Measurements from ENCODE around the gene PMCH.
"Not testable (repeated sequence)": the region's sequence is repeated elsewhere in the genome, so short reads cannot be mapped to it uniquely, and the experiment has no call there.

Gene PMCH, protein sequence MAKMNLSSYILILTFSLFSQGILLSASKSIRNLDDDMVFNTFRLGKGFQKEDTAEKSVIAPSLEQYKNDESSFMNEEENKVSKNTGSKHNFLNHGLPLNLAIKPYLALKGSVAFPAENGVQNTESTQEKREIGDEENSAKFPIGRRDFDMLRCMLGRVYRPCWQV

DNA sequence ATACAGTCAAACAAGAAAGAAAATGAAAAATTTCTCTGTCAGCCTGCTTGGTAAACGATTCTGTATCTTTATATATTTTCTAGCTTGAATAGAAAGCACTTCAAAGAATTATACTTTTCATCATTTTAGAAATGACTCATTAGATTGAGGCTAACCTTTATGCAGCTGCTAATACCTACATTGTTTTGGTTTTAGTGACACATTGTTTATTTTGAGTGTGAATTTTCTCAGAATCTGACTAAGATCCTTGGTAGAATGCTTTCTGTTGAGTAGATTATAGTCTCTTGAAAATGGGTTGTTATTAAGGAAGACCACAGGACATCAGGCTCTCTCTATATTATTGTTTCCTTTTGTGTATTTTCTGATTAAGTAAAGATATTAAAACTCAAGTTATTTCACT lies at the start of gene PMCH:
TSS of gene PMCH (minus strand) at position 45 of the 400 bp plus-strand sequence. CDS start 63 bp downstream, outside the sequence.
- no peak for DNase-seq

DNA sequence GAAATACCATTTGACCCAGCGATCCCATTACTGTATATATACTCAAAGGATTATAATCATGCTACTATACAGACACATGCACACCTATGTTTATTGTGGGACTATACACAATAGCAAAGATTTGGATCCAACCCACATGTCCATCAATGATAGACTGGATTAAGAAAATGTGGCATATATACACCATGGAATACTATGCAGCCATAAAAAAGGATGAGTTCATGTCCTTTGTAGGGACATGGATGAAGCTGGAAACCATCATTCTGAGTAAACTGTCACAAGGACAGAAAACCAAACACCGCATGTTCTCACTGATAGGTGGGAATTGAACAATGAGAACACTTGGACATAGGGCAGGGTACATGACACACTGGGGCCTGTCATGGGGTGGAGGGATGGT lies 43.2 kb upstream of the PMCH start:
- DNase-seq, result not testable (repeated sequence)

DNA sequence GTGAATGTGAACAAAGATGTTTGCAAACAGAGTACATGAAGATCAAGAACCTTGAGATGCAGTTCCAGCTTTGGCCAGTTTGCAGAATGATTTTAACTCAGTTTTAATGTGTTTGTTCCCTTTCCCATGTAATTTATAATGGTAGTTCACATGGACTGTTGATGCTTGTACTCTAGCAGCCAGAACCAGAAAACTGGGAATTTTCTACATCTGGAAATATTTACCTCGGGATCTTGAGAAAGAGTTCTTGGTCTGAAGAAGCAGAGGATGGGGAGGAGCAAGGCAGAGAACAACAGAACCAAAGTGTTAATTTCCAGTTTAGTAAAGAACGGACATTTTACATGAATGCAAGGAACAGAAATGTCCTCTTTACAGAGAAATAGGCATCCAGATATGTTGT lies 37.0 kb upstream of the PMCH start:
- DNase-seq, result no peak

DNA sequence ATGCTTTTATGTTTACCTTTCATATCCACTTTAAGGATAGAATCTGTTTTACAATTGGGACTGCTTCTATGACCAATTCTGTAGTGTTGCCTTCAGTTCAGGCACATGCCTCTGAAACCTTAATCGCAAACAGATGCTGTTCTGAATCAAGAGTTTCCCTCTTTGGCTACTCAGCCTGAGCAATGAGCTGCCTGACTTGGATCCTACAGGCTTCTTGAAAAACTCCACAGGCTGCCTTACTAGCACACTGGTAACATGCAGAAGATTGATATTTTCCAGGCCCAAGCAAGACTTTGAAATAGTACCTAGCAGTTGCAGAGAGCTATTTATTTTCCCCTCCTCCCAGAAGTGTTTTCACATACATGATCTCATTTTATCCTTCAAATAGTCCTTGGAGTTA lies 34.8 kb upstream of the PMCH start:
- DNase-seq, result no peak

DNA sequence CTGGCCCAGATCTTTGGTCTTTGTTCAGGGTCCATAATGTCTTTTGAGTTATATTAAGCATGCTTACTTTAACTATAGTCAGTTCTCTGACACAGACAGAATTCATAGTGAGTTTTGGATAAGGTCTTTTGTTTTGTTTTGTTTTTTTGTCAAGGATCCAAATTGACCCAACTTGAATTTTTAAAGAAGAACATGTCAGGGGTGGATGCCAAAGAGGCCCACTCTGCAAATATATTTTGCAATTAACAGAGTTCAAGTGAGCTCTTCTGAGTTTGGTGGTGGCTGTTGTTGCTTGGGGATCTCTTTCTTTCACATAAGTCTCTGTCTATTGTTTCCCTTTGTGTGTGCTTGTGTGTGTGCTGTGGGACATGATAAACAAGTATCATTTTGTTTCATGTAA lies 34.4 kb upstream of the PMCH start:
- DNase-seq, result no peak

DNA sequence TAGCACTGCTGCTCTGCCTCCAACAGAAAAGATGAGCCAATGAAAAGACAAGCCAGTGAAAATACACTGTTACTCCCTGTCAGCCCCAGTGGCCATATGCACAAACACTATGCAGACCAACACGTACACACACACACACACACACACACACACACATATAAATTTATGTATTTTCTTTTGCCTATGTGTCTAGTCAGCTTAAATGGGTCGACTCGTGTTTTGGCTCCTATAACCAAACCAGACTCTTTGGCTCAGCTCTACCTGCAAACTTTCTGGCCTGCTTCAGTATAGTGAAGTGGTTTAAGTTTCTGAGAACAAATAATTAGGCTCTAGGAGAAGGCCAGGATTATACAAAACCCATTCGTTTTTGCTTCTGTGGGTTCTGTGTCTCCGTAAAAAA lies 30.3 kb upstream of the PMCH start:
- DNase-seq, result no peak

DNA sequence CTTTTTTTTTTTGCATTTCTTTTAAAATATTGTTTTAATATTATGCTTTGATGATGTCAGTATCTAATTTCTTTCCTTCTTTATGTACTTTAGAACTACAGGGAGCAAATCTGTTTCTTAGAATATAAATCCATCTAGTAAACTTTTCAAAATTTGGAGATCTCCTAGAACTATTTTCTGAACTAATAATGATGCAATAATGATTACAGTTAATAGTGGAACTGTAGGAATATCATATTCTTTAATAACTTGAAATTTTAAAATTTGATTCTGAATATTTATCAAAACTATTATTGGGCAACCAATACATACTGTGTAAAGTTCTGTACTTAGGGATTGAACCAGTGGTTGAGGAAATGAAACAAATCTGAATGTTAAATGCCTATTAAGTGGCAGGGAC lies 23.1 kb upstream of the PMCH start:
- no peak for DNase-seq

DNA sequence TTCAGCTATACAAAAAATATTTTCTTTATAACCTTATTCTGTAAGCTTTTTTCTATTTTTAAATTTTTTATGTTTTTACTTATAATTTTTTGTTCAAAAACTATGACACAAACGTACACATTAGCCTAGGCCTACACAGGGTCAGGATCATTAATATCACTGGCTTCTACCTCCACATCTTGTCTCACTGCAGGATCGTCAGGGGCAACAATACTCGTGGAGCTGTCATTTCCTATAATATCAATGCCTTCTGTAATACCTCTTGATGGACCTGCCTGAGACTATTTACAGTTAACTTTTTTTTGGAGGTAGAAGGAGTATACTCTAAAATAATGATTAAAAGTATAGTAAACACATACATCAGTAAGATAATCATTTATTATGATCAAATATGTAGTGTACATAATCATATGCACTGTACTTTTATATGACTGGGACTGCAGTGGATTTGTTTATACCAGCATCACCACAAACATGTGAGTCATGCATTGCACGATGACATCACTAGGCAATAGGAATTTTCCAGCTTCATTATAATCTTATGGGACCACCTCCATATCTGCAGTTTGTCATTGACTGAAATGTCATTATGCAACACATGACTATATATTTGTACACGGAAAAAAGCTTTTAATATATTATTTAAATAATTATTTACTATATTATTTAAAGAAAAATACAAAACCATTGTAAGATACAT lies 18.5 kb upstream of the PMCH start:
- DNase-seq, result no peak

DNA sequence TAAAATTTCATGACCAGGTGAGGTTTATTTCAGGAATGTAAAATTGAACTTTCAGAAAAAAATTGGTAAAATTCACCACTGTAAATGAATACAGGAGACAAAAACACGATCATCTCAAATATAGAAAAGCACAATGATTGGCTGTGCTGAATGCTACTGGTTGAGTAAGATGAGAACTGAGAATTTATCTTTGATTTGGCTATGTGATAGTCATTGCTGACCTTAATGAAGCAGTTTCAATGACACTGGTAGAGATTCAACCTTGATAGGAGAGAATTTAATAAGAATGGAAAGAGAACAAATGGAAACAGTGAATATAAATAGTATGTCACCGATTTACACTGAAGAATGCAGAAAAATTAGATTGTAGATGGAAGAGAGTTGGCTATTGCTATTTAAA lies 6.4 kb upstream of the PMCH start:
- no peak for DNase-seq

DNA sequence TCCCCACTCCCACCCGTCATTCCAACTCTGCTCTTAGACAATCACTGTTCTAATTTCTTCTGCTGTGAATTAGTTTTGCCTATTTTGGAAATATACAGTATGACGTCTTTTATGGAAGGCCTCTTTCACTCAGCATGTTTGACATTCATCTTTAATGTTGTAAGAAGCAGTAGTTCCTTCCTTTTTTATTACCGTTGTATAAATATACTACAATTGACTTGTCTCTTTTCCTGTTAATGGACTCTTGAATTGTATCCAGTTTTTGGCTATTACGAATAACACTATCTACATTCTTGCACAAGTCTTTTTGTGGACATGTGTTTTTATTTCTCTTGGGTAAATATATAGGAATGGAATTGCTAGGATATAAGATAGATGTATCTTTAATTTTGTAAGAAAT lies 4.9 kb upstream of the PMCH start:
- DNase-seq, result no peak

DNA sequence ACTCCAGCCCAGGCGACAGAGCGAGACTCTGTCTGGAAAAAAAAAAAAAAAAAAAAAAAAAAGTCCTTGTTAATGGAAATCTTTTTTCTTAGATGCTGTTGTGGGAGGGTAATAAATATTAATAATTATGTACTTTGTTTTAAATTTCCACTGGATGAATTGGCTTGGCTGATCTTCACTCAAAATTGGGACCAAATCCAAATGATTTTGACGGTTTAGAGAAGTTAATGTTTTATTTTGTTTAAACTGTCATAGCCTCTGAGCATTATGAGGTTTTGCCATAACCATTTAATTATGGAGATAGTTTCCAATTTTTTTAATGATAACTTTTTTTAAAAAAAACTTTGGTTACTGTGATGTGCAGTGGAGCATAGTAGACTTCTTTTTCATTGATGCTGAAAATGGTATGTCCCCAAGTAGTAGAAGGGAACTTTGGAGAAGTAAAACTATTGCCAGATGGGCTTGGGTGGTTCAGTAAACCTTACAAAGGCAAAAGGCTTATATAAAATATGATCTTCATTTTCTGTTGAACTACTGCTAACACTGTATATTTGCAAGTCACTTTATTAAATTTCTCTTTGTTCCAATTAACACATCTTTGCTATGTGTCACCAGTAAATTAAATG lies 3.9 kb upstream of the PMCH start:
- no peak for DNase-seq

DNA sequence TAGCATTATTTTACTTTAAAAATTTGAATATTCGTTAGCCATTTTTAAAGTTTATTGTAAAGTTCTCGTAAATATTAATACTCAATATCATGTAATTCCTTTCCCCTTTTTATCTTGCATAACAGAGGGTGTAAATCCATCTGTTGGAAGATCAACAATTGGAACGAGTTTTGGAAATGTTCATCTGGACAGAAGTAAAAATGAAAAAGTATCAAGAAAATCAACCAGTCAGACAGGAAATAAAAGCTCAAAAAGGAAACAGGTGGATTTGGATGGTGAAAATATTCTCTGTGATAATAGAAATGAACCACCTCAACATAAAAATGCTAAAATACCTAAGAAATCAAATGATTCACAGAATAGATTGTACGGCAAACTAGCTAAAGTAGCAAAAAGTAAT lies 1.8 kb downstream of the PMCH start:
- DNase-seq, result no peak

DNA sequence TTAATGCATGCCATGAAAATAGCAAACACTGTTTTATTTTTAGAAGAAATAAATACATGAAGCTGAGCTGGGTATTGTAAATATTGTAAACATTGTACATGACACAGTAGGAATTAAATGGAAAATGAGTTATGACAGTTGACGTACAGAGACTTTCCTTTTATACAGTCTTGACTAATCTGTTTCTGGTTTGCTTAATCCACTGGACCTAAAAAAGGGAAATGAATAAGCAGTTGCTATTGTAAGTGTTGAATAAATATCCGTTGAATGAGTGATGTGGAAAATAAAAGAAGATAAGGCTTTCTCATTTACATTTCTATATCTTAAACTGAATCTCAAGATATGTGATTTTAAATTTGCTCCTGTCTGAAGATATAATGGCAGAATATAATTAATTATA lies 15.0 kb downstream of the PMCH start:
- DNase-seq, result no peak

DNA sequence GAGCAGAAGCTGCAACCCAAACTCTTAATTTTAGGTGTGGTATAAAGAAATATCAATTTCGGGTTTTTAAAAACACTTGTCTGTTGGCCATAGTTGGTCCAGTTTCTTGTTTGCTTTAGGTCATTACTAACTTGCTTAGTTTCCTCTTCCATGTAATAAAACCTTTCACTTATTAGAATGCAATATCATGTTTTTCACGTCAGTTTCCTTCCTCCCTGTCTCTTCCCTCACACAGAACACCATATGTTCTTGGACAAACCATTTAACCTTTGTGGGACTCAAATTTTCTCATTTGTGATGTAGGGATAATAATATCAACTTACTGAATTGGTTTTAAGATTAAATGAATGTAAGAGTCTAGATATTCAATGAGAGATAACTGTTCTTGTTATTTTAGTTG lies 22.9 kb downstream of the PMCH start:
- DNase-seq, result no peak

DNA sequence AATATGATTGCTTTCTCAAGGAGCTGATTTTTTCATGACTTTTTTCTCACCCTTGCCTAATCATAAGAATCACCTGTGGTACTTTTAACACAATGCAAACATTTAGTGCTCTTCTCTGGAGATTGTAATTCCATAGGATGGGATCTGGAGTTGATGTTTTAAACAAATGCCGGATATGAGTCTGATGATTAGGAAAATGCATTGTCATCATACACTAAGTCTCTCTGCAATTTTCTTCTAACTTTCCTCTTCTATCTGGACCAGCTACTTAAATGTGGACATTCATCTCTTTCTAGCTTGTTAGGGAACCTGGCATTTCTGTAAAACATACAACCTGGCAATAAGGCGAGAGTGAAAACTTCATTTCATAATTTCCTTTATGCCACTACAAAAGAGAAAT lies 23.5 kb downstream of the PMCH start:
- no peak for DNase-seq

DNA sequence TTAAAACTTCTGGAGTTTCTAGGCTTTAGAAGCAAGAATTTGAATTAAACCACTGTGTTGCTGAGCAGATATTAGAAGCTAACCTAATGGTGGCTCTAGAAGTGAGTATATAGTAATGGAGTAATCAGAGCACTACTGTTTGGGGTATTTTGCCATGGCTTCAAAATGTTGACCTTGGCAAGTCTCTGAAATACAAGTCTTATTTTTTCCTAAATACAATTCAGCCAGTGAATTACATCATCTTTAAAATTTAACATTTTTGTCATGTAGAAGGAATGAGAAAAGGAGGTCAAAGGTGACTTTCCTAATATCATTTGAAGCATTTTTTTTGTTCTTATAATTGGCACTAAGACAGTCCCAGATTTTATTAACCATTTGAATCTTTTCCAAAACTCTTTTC lies 25.2 kb downstream of the PMCH start:
- no peak for DNase-seq

DNA sequence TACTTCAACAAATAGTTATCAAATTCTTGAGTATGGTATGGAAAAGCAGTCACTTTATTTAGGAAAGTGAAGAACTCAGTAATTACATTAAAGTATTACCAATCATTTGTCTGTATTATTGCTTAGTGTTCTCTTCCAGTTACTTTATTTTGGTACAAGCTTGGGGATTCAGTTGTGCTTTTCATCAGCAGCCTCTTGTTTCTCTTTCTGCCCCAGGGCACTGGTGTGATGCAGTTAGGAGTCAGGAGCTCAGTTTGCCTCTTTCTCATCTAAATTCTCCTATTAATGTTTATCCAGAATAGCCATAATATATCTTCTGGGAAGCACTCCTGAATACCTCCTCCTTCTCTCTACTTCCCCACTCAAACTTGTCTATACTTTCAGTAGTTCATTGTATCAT lies 25.7 kb downstream of the PMCH start:
- DNase-seq, result no peak

DNA sequence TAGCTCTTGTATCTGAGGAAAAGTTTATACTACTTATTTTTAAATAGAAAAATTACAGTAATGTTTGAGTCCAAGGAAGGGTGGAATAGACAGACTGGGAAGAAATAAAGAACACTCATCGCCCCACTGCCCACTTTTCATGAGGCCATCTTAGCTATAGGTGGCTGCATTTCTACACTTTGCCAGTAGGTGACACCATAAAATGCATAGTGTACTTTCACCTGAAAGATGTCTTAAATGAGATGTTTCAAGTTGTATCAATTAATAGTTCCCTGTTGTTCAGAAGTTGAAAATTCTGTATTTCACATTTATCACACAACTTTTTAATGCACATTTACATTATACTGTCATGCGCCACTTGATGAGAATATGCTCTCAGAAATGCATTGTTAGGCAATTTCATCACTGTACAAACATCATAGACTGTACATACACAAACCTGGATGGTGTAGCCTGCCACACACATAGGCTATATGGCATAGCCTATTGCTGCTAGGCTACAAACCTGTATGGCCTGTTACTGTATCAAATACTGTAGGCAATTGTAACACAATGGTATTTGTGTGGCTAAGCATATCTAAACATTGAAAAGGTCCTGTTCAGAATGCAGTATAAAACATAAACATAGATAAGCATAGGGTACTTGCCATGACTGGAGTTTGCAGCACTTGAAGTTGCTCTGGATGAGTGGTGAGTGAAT lies 27.6 kb downstream of the PMCH start:
- DNase-seq, result no peak

DNA sequence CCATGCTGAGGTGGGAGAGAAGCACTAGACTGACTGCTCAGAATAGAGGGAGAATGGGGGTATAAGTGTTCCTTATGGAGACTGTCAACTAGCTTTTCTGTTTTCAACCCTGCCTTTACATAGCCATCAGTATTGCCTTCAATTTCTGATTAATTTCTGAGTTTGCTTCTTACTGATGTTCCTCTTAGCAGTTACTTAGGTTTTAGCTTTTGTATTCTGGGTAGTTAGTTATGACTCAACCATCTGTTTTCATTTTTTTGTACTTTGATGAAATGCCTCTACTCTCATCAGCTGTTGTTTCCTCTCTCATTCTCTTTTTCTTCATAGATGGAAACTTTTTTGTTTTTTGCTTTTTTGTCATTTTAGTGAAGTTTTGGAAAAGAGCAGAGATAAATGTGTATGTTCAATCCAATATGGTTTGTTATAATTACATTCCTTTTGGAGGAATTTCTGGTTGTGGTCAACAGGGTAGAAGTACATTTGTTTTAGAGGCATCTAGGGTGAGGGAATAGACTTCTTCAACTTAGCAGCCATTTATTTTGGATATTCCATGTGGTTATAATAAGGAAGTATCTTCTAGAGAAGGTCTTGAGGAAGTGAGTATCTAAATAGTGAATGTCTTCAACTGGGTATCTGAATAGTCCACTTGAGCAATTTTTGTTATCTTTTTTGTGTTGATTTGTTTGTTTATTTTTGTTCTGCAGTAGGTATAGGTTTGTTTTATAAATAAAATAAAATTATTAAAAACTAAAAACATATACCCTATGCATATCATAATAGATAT lies 29.6 kb downstream of the PMCH start:
- DNase-seq, result no peak

DNA sequence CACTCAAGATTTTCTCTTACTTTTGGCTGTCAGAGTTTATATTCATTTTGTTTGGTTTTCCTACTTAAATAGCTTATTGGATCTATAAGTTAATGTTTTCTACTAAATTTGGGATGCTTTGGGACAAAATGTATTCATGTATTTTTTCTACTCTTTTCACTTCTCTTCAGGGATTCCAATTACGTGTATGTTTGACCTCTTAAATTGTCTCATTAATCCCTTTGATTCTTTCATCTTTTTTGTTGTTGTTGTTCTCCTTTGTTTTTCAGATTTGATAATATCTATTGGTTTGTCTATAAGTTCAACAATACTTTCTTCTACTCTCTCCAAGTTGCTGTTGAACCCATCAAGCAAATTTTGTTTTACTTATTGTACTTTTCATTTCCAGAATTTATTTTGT lies 34.2 kb downstream of the PMCH start:
- DNase-seq, result no peak

DNA sequence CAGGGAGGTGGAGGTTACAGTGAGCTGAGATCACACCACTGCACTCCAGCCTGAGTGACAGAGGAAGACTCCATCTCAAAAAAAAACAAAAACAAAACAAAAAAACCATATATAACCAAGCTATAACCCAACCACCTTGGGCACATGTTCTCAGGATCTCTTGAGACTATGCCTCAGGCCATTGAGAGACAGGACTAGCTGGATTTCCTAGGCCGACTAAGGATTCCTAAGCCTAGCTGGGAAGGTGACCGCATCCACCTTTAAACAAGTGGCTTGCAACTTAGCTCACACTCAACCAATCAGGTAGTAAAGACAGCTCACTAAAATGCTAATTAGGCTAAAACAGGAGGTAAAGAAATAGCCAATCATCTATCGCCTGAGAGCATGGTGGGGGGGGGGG lies 42.4 kb downstream of the PMCH start:
- not testable (repeated sequence) for DNase-seq

DNA sequence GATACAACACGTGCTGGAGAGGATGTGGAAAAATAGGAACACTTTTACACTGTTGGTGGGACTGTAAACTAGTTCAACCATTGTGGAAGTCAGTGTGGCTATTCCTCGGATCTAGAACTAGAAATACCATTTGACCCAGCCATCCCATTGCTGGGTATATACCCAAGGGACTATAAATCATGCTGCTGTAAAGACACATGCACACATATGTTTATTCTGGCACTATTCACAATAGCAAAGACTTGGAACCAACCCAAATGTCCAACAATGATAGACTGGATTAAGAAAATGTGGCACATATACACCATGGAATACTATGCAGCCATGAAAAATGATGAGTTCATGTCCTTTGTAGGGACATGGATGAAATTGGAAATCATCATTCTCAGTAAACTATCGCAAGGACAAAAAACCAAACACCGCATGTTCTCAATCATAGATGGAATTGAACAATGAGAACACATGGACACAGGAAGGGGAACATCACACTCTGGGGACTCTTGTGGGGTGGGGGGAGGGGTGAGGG lies 50.5 kb downstream of the PMCH start:
- DNase-seq, result not testable (repeated sequence)

Data from SHP77 (cell line).